GM12874 (cell line): ENCODE measurements around the gene ISCA1.

Experiments used
- TF ChIP-seq, protein P1 (sequence below): IDR thresholded peaks from 2 replicates; pipeline ENCODE4 v1.5.1; 2011; ENCODE audit warnings: low read depth, mild to moderate bottlenecking, control low read depth, low read length, moderate library complexity; ENCODE audit not compliant: insufficient read depth

The ISCA1 gene

GRCh38 chr9:86252870-86253269, 29.5 kb downstream of the ISCA1 start:
- TF ChIP-seq, protein P1, sequence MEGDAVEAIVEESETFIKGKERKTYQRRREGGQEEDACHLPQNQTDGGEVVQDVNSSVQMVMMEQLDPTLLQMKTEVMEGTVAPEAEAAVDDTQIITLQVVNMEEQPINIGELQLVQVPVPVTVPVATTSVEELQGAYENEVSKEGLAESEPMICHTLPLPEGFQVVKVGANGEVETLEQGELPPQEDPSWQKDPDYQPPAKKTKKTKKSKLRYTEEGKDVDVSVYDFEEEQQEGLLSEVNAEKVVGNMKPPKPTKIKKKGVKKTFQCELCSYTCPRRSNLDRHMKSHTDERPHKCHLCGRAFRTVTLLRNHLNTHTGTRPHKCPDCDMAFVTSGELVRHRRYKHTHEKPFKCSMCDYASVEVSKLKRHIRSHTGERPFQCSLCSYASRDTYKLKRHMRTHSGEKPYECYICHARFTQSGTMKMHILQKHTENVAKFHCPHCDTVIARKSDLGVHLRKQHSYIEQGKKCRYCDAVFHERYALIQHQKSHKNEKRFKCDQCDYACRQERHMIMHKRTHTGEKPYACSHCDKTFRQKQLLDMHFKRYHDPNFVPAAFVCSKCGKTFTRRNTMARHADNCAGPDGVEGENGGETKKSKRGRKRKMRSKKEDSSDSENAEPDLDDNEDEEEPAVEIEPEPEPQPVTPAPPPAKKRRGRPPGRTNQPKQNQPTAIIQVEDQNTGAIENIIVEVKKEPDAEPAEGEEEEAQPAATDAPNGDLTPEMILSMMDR, result no peak

DNA sequence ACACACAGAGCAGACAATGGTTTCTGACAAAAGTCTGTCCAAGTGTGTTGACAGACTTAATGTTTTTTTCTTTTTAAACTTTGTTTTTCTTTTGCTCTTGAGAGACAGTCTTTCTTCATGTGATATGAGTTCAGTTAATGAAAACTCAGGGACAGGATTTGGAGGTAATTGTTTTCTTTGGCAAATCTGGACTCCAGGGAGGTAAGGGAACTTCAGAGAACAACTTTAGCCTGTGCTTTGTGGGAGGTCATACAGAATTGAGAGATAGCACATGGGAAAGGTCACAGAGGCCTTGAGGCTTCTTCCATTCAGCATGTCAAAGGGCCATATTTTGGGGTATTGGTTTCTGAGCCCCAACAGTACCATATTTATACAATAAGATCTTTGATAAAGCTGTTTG, 32.2 kb downstream of the ISCA1 start:
- TF ChIP-seq, protein P1, result no peak

GRCh38 chr9:86248746-86249145, 33.6 kb downstream of the ISCA1 start:
- TF ChIP-seq, protein P1, result no peak

DNA sequence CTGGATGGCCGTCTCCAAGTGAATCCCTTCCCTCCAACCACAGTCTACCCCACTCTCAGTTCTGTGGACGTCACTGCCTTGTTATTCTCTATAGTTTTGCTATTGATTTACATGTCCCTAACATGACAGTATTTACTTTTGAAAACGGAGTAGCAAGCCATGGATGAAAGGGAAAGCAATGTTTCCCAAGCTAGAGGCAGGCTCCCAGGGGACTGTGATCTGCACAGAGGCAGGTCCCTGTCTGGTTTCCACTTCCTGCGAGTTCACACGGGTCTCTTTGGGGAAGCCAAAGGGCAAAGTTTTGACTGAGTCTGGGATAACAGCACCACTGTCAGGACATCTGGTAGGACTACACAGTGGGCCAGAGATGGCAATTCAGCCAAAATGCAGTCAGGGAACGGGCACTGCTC, 35.6 kb downstream of the ISCA1 start:
- TF ChIP-seq, protein P1, result peak; percentile 22; the same call in 1 of the 2 replicates

GRCh38 chr9:86242071-86242470, 40.3 kb downstream of the ISCA1 start:
- TF ChIP-seq, protein P1, result no peak

DNA sequence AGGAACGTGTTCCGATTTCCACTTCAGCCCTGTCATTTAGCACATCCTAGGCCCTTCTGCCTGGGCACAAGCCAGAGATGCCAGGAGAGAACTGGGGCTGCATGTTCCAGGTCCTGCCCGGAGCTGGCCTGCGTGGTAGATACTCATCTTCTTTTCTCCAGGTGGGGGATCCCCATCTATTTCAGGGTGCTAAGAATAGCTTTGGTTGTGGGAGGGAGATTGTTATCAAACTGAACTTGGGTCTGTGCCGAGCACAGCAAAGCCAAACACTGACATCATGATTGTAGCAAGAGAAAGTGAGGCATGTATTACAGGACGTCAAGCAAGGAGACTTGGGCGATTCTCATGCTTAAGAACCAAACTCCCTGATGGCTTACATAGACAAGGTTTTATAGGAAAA, 41.1 kb downstream of the ISCA1 start:
- TF ChIP-seq, protein P1, result no peak

DNA sequence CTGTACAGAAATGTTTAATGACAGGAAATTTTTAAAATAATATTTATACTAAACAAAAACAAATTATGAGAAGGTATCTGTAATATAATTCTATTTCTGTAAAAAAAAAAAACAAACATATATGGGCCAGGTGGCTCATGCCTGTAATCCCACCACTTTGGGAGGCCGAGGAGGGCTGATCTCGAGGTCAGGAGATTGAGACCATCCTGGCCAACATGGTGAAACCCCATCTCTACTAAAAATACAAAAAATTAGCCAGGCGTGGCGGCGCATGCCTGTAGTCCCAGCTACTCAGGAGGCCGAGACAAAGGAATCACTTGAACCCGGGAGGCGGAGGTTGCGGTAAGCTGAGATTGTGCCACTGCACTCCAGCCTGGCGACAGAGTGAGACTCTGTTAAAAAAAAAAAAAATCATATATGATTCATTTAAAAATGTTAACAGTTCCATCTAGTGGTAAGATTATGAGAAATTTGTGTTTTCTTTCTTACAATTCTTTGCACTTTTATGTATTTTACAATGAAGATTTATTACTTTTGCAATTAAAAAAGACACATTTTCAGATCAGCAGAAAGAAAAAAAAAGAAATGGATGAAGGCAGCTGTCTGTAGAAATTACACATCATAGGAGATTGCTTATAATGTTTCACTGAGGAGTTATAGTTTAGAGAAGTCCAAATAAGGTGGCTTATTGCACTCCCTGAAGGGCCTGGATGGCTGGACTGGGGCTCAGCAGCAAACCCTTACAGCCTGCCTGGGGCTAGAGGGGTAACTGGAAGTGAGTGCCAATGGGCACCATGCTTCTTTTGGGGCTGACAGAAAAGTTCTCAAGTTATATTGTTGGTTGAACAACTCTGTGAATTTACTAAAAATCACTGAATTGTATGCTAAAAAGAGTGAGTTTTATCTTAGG, 43.2 kb downstream of the ISCA1 start:
- TF ChIP-seq, protein P1, result no peak
